Measurements from ENCODE around the gene LRRC63. TPM values are rescaled to one million over a fixed set of nuclear protein-coding genes. Genes with fewer than 3 reads are reported as not detected.
A peak's percentile ranks its signal among the peaks of the same experiment; 100 is the strongest.

Gene LRRC63
- total and polyA plus RNA-seq, 2 donors (not counting 3 experiments of a cell fraction or from before 2014, with no cell fraction given), result 0.04 TPM; not detected in 1

DNA sequence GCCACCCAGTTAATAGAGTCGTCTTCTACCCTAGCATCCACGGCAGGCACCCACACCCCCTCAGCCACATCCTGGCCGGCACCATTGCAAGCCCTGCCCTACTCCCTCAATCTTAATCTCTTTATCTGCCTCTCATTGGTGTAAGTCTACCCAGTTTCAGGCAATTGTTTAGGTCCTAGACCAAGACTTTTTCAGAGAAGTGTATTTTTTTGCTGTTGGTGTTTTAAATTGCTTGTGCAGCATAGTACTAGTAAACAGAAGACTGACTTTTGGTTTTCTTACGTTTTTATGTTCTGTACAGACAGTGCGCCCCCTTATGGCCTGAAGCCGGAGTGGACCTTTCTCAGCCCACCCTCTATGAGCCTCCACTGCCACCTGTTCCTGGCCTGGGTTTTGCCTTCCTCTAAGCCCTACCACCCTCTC is 27.4 kb upstream of the LRRC63 start:
- no peaks in the 10 kb centered on the region for H3K4me1 ChIP-seq (ENCODE audit: control insufficient read depth, extremely low read depth, insufficient read depth, low read length)
- H3K4me2 ChIP-seq (ENCODE audit: insufficient read depth, low read length), result no peak overlapping the region
- TF ChIP-seq, protein P1, sequence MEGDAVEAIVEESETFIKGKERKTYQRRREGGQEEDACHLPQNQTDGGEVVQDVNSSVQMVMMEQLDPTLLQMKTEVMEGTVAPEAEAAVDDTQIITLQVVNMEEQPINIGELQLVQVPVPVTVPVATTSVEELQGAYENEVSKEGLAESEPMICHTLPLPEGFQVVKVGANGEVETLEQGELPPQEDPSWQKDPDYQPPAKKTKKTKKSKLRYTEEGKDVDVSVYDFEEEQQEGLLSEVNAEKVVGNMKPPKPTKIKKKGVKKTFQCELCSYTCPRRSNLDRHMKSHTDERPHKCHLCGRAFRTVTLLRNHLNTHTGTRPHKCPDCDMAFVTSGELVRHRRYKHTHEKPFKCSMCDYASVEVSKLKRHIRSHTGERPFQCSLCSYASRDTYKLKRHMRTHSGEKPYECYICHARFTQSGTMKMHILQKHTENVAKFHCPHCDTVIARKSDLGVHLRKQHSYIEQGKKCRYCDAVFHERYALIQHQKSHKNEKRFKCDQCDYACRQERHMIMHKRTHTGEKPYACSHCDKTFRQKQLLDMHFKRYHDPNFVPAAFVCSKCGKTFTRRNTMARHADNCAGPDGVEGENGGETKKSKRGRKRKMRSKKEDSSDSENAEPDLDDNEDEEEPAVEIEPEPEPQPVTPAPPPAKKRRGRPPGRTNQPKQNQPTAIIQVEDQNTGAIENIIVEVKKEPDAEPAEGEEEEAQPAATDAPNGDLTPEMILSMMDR (IDR thresholded peaks at IDR 0.05; ENCODE audit: extremely low read depth in 1 of 2, insufficient read depth in 1 of 2, low read depth in 1 of 2, low read length in 2 of 2), result peak; percentile 65 to 66
- TF ChIP-seq MYC (IDR thresholded peaks at IDR 0.05; ENCODE audit: low read depth, low read length) (no peak), JUN (IDR thresholded peaks at IDR 0.05; ENCODE audit: borderline replicate concordance, insufficient read depth, insufficient read length, low read depth) (no peak)
- peaks cover 2 to 12% of the 10 kb centered on the region in 2 experiments for H3K27me3 ChIP-seq (ENCODE audit: control insufficient read depth in 2 of 2, insufficient read depth in 2 of 2, low read length in 2 of 2)
- H3K27ac ChIP-seq (ENCODE audit: insufficient read depth, low read depth, low read length), result no peak overlapping the region
- FAIRE-seq, result no peak
- intact Hi-C loops (cut with micrococcal nuclease) (no loop called here), dilution Hi-C loops (cut with MboI; ENCODE audit: extremely low pct_ligation_motif_present, low sequenced_read_pairs) (no loop called here)
- no peaks in the 10 kb centered on the region for H4K20me1 ChIP-seq (replicated peaks; ENCODE audit: control insufficient read depth, extremely low read depth, insufficient read depth, low read length)
- no peaks in the 10 kb centered on the region for H3K79me2 ChIP-seq (ENCODE audit: control insufficient read depth, insufficient read depth, low read length)
- no TSS peak for BruUV-seq (replicated peaks)
- no peak overlapping the region for H2AFZ ChIP-seq (ENCODE audit: low read depth, low read length)
- no peaks in the 10 kb centered on the region for H3K36me3 ChIP-seq (ENCODE audit: control insufficient read depth in 2 of 2, extremely low read depth in 1 of 2, insufficient read depth in 2 of 2, low read length in 2 of 2)
- POLR2A ChIA-PET, result no interaction called here
- H3K9me3 ChIP-seq (replicated peaks; ENCODE audit: control insufficient read depth, insufficient read depth, low read length), result no peaks in the 10 kb centered on the region
- peak; percentile 18 for DNase-seq (ENCODE audit: low read depth, low spot score)
- CTCF ChIA-PET, result interaction anchor here (1.1 kb wide), 1 partner anchor 8 kb away, joined by 3 read pairs; no protein-coding TSS in a partner anchor
- no peak overlapping the region for H3K9ac ChIP-seq (replicated peaks; ENCODE audit: extremely low read depth, insufficient read depth, low read length)
- no peaks in the 10 kb centered on the region for H3K9me1 ChIP-seq (replicated peaks; ENCODE audit: control insufficient read depth, extremely low read depth, insufficient read depth, low read length)
- no peak overlapping the region for H3K4me3 ChIP-seq (replicated peaks in 1 of 3; ENCODE audit: insufficient read depth in 1 of 3, low read depth in 1 of 3, low read length in 3 of 3)

DNA sequence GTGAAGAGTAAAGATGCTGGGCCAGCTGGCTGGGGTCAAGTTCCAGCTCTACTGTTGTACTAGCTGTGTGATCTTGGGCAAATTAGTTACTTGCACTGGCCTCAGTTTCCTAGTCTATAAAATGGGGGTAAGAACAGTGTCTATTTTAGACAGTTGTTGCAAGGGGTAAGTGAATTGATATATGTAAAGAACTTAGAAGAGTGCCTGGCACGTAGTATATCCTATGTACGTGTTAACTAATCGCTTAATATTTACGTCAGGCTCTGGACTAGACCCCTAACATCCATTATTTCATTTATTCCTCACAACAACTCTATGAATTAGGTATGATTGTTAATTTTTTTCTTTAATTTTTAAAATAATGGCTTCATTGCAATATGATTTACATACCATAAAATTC is 26.1 kb upstream of the LRRC63 start:
- peaks cover 0 to 6% of the 10 kb centered on the region in 2 experiments for H3K27me3 ChIP-seq (ENCODE audit: control insufficient read depth in 2 of 2, insufficient read depth in 2 of 2, low read length in 2 of 2)
- dilution Hi-C loops (cut with MboI; ENCODE audit: extremely low pct_ligation_motif_present, low sequenced_read_pairs) (no loop called here), intact Hi-C loops (cut with micrococcal nuclease) (no loop called here)
- H3K36me3 ChIP-seq (ENCODE audit: control insufficient read depth in 2 of 2, extremely low read depth in 1 of 2, insufficient read depth in 2 of 2, low read length in 2 of 2), result no peaks in the 10 kb centered on the region
- CTCF ChIA-PET, result interaction anchor here (1.1 kb wide), 1 partner anchor 9 kb away, joined by 3 read pairs; no protein-coding TSS in a partner anchor
- POLR2A ChIA-PET, result no interaction called here
- no peak overlapping the region for H3K4me3 ChIP-seq (replicated peaks in 1 of 3; ENCODE audit: insufficient read depth in 1 of 3, low read depth in 1 of 3, low read length in 3 of 3)
- no peaks in the 10 kb centered on the region for H4K20me1 ChIP-seq (replicated peaks; ENCODE audit: control insufficient read depth, extremely low read depth, insufficient read depth, low read length)
- no TSS peak for BruUV-seq (replicated peaks)
- DNase-seq (ENCODE audit: low read depth, low spot score) (no peak), FAIRE-seq (no peak)
- no peak overlapping the region for H2AFZ ChIP-seq (ENCODE audit: low read depth, low read length)
- no peak overlapping the region for H3K4me2 ChIP-seq (ENCODE audit: insufficient read depth, low read length)
- TF ChIP-seq, protein P2, sequence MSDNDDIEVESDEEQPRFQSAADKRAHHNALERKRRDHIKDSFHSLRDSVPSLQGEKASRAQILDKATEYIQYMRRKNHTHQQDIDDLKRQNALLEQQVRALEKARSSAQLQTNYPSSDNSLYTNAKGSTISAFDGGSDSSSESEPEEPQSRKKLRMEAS (IDR thresholded peaks at IDR 0.05; ENCODE audit: insufficient read depth, insufficient read length), result no peak
- TF ChIP-seq POLR2A (IDR thresholded peaks at IDR 0.05; ENCODE audit: low read depth, low read length) (no peak), MYC (IDR thresholded peaks at IDR 0.05; ENCODE audit: low read depth, low read length) (no peak), GATA2 (IDR thresholded peaks at IDR 0.05; ENCODE audit: insufficient read depth, insufficient read length, low read depth, low read length) (no peak), POLR2AphosphoS5 (IDR thresholded peaks at IDR 0.05; ENCODE audit: insufficient read depth, low read depth, low read length) (no peak), FOS (IDR thresholded peaks at IDR 0.05; ENCODE audit: borderline replicate concordance, insufficient read depth, low read length) (no peak), JUN (IDR thresholded peaks at IDR 0.05; ENCODE audit: borderline replicate concordance, insufficient read depth, insufficient read length, low read depth) (no peak), EZH2 (IDR thresholded peaks at IDR 0.05; ENCODE audit: borderline replicate concordance, low read depth, low read length, severe bottlenecking) (no peak)
- TF ChIP-seq, protein P1 (IDR thresholded peaks at IDR 0.05; ENCODE audit: extremely low read depth in 1 of 2, insufficient read depth in 1 of 2, low read depth in 1 of 2, low read length in 2 of 2), result no peak
- H3K9me1 ChIP-seq (replicated peaks; ENCODE audit: control insufficient read depth, extremely low read depth, insufficient read depth, low read length), result no peaks in the 10 kb centered on the region
- no peaks in the 10 kb centered on the region for H3K4me1 ChIP-seq (ENCODE audit: control insufficient read depth, extremely low read depth, insufficient read depth, low read length)
- H3K79me2 ChIP-seq (ENCODE audit: control insufficient read depth, insufficient read depth, low read length), result no peaks in the 10 kb centered on the region
- no peak overlapping the region for H3K27ac ChIP-seq (ENCODE audit: insufficient read depth, low read depth, low read length)
- H3K9ac ChIP-seq (replicated peaks; ENCODE audit: extremely low read depth, insufficient read depth, low read length), result no peak overlapping the region
- H3K9me3 ChIP-seq (replicated peaks; ENCODE audit: control insufficient read depth, insufficient read depth, low read length), result no peaks in the 10 kb centered on the region
